ENCODE measurements around the gene N4BP2L1. TPM values are rescaled to one million over a fixed set of nuclear protein-coding genes. Genes with fewer than 3 reads are reported as not detected.

N4BP2L1 gene
- total and polyA plus RNA-seq, 2 of the 8 experiments (the other 6 are each of a cell fraction or from before 2014, with no cell fraction given): 1.3 to 3.1 TPM

GRCh38 chr13:32432856-32433255, 4.9 kb upstream of the N4BP2L1 start:
- Histone ChIP-seq H2BK20ac (ENCODE audit: low read length) (no peak overlapping the region), H3K4me3 (ENCODE audit: extremely low read depth in 1 of 4, insufficient read depth in 2 of 4, low read depth in 3 of 4, low read length in 4 of 4) (no peak overlapping the region), H2BK5ac (ENCODE audit: low read depth, low read length) (no peak overlapping the region), H2BK120ac (replicated peaks; ENCODE audit: low read depth, low read length) (no peak overlapping the region), H3K4me2 (ENCODE audit: insufficient read depth in 1 of 2, low read depth in 2 of 2, low read length in 2 of 2) (no peak overlapping the region), H3K9me3 (ENCODE audit: insufficient read depth in 2 of 2, low read depth in 1 of 2, low read length in 1 of 2) (no peaks in the 10 kb centered on the region), H3K79me2 (ENCODE audit: control insufficient read depth in 1 of 2, insufficient read depth in 2 of 2, low read length in 2 of 2) (no peaks in the 10 kb centered on the region), H3K4me1 (replicated peaks in 1 of 4; ENCODE audit: control insufficient read depth in 3 of 4, insufficient read depth in 4 of 4, low read length in 3 of 4) (no peaks in the 10 kb centered on the region; a peak in 1 of 7 replicates), H2BK15ac (ENCODE audit: low read length) (no peak overlapping the region), H4K20me1 (replicated peaks in 1 of 2; ENCODE audit: control insufficient read depth in 1 of 2, insufficient read depth in 2 of 2, low read length in 2 of 2) (no peaks in the 10 kb centered on the region), H3K4ac (replicated peaks; ENCODE audit: insufficient read length, low read depth, low read length) (no peak overlapping the region), H3K23me2 (ENCODE audit: low read depth, low read length) (peaks cover under 1% of the 10 kb centered on the region; the same call in 1 of the 2 replicates), H3K23ac (ENCODE audit: insufficient read length) (no peak overlapping the region), H2AK5ac (ENCODE audit: low read depth, low read length) (no peak overlapping the region), H3K56ac (replicated peaks; ENCODE audit: insufficient read length, low read depth, low read length) (no peak overlapping the region), H3K36me3 (ENCODE audit: control insufficient read depth in 2 of 4, insufficient read depth in 4 of 4, low read length in 3 of 4) (no peaks in the 10 kb centered on the region), H3K18ac (ENCODE audit: extremely low read depth, low read length) (no peak overlapping the region), H4K8ac (ENCODE audit: extremely low read depth, insufficient read depth, low read length) (no peak overlapping the region), H2BK12ac (ENCODE audit: low read depth, low read length) (no peak overlapping the region), H3K14ac (ENCODE audit: insufficient read length) (no peak overlapping the region), H4K91ac (replicated peaks; ENCODE audit: insufficient read length, low read length) (no peak overlapping the region), H4K5ac (ENCODE audit: insufficient read length, low read depth, low read length) (no peak overlapping the region), H3K27ac (ENCODE audit: low read depth, low read length) (no peak overlapping the region), H3K79me1 (ENCODE audit: low read depth, low read length) (no peaks in the 10 kb centered on the region), H3K27me3 (replicated peaks in 1 of 4; ENCODE audit: control insufficient read depth in 3 of 4, extremely low read depth in 1 of 4, insufficient read depth in 3 of 4, low read length in 3 of 4) (no peaks in the 10 kb centered on the region), H2AFZ (ENCODE audit: low read length) (no peak overlapping the region), H3K9ac (replicated peaks in 1 of 4; ENCODE audit: extremely low read depth in 1 of 4, low read depth in 3 of 4, low read length in 3 of 4) (no peak overlapping the region)
- 93% methylated on average over 3 of the region's 3 CpGs; no CpG with 5 or more reads in 1 of the 2 experiments for WGBS, 2 experiments (ENCODE audit: extremely low coverage in 1 of 2, insufficient coverage in 1 of 2, insufficient read length in 1 of 2, insufficient replicate concordance in 2 of 2, low coverage in 1 of 2, low lambda C conversion rate in 2 of 2, missing lambda C conversion rate in 1 of 2)
- FAIRE-seq (no peak), DNase-seq (ENCODE audit: low read depth in 1 of 2, low spot score in 2 of 2) (no peak)
- ChIA-PET CTCF (ENCODE audit: partially characterized antibody) (interaction anchor here (0.5 kb wide), 1 partner anchor 414 kb away, joined by 3 read pairs; no protein-coding TSS in a partner anchor), POLR2A (ENCODE audit: partially characterized antibody) (no interaction called here)
- TF ChIP-seq PHF8 (conservative IDR thresholded peaks at IDR 0.05; ENCODE audit: low read depth, low read length) (no peak), ZNF274 (IDR thresholded peaks at IDR 0.05; ENCODE audit: borderline replicate concordance, extremely low read depth, low read length) (no peak), BACH1 (IDR thresholded peaks at IDR 0.05; ENCODE audit: low read length) (no peak), RFX5 (IDR thresholded peaks at IDR 0.05; ENCODE audit: borderline replicate concordance, low read depth, low read length) (no peak), SP2 (IDR thresholded peaks at IDR 0.05; ENCODE audit: low read length) (no peak), SIN3A (conservative IDR thresholded peaks at IDR 0.05 in 1 of 2, IDR thresholded peaks at IDR 0.05 in 1 of 2; ENCODE audit: low read depth in 1 of 2, low read length in 2 of 2) (no peak), TBP (IDR thresholded peaks at IDR 0.05; ENCODE audit: low read depth, low read length) (no peak), CBX8 (IDR thresholded peaks at IDR 0.05; ENCODE audit: borderline replicate concordance, low read depth, low read length) (no peak)
- TF ChIP-seq, protein P1, sequence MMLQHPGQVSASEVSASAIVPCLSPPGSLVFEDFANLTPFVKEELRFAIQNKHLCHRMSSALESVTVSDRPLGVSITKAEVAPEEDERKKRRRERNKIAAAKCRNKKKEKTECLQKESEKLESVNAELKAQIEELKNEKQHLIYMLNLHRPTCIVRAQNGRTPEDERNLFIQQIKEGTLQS (IDR thresholded peaks at IDR 0.05; ENCODE audit: insufficient read depth, low read depth, low read length): no peak

Measured in H1 (cell line).